ENCODE results near the gene LRRC1. TPM values are rescaled to one million over a fixed set of nuclear protein-coding genes. Genes with fewer than 3 reads are reported as not detected.

Gene LRRC1
- total and polyA plus RNA-seq, 2 of the 13 experiments (the other 11 are each of a cell fraction or from before 2014, with no cell fraction given), result 15.6 to 27.7 TPM

GRCh38 chr6:53854843-53855567 is 60.2 kb downstream of the LRRC1 start (continued):
- TF ChIP-seq GABPB1 (CRISPR knock-in tag; IDR thresholded peaks at IDR 0.05) (no peak; the same call in 1 of the 2 replicates), NR0B2 (CRISPR knock-in tag; IDR thresholded peaks at IDR 0.05) (no peak), HNF4A (CRISPR knock-in tag; IDR thresholded peaks at IDR 0.05) (peak; percentile 62), ZBTB3 (CRISPR knock-in tag; IDR thresholded peaks at IDR 0.05; ENCODE audit: borderline replicate concordance, low read depth) (0 out of 2 replicates have a peak, but pooled peaks have one; percentile 46), E2F1 (CRISPR knock-in tag; IDR thresholded peaks at IDR 0.05) (no peak), SIN3B (IDR thresholded peaks at IDR 0.05; ENCODE audit: low read length) (no peak), SALL1 (CRISPR knock-in tag; IDR thresholded peaks at IDR 0.05) (peak; percentile 66; the same call in 1 of the 2 replicates), HIC2 (CRISPR knock-in tag; IDR thresholded peaks at IDR 0.05; ENCODE audit: low read depth) (peak; percentile 74; the same call in 1 of the 2 replicates), SPEN (CRISPR knock-in tag; IDR thresholded peaks at IDR 0.05; ENCODE audit: low read depth) (no peak), FOXC1 (CRISPR knock-in tag; IDR thresholded peaks at IDR 0.05; ENCODE audit: borderline replicate concordance) (no peak), IRF9 (CRISPR knock-in tag; IDR thresholded peaks at IDR 0.05; ENCODE audit: borderline replicate concordance) (0 out of 2 replicates have a peak, but pooled peaks have one; percentile 28), CENPX (CRISPR knock-in tag; IDR thresholded peaks at IDR 0.05) (no peak), HNF4G (IDR thresholded peaks at IDR 0.05; ENCODE audit: borderline replicate concordance, low read depth, low read length) (no peak), HNF4G (CRISPR knock-in tag; IDR thresholded peaks at IDR 0.05; ENCODE audit: borderline replicate concordance, low read depth) (no peak; the same call in 1 of the 2 replicates), ZFAT (CRISPR knock-in tag; conservative IDR thresholded peaks at IDR 0.05) (no peak), RBM39 (IDR thresholded peaks at IDR 0.05; ENCODE audit: low read depth, low read length, poor library complexity, severe bottlenecking) (no peak), STAT5B (CRISPR knock-in tag; IDR thresholded peaks at IDR 0.05) (no peak), POLR2G (IDR thresholded peaks at IDR 0.05; ENCODE audit: low read depth, low read length) (no peak), ZNF597 (CRISPR knock-in tag; IDR thresholded peaks at IDR 0.05) (no peak), ZBTB10 (CRISPR knock-in tag; IDR thresholded peaks at IDR 0.05; ENCODE audit: borderline replicate concordance) (no peak)

All from HepG2 (cell line).